ENCODE measurements around the gene TAS1R3.
A peak's percentile ranks its signal among the peaks of the same experiment; 100 is the strongest.

Gene TAS1R3

GRCh38 chr1:1331068-1331965 lies at the start of gene TAS1R3:
TSS of gene TAS1R3 (plus strand) at chr1:1331280. CDS start at chr1:1331346, 66 bp downstream.
- no peak for DNase-seq

DNA sequence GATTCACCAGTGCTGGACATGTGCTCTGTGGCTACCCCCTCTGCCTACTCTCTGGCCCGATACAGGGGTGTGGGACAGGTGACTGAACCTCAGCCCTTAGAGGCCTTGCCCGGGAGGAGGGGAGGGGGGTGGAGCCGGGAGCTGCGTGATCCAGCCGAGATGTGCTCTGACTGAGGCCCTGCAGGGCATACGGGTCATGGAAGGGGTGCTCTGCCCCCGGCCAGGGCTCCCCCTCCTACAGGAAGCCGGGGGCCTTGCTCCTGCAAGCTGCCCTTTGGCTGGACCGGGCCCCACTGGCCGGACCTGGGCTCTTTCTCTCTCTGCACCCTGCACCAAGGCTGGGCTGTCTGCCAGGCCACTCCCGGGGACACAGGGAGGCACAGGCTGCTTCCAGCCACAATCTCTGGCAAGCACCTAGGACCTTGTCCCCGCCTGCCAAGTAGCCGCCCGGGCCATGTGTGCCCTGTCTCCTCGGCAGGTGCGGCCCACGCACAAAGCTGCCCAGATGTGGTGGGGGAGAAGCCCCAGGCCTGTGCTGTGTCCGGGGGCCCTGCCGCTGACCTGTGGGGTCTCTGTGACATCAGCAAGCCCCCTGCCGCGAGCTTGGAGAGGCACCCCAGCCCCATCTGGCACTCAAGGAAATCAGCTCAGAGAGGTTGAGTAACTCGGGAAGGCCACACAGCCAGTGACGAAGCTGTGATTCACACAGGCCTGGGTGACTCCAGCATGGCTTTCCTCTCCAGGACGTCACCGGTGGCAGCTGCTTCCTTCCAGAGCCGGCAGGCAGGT lies 49.4 kb upstream of the TAS1R3 start:
- no peak for DNase-seq

DNA sequence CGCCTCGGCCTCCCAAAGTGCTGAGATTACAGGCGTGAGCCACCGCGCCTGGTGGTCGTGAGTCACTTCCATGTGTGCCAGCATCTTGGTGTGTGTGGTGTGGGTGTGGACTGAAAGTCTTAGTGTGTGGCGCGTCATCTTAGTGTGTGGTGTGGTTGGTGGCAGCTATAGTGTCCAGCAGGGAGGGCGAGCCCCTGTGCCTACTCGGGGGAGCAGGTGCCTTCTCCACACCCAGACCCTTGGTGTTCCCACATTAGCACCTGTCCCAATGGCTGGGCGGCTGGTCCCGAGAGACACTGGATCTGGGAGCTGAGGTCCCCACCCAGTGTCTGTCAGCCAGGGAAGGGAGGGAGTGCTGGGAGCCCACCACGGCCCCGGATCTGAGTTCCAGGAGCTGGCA lies 48.1 kb upstream of the TAS1R3 start:
- DNase-seq = no peak

- DNase-seq = no peak
These were observed 47.3 kb upstream of the TAS1R3 start for GRCh38 chr1:1283821-1284220.

- DNase-seq = no peak
These were observed 46.6 kb upstream of the TAS1R3 start for GRCh38 chr1:1284221-1285101.

DNA sequence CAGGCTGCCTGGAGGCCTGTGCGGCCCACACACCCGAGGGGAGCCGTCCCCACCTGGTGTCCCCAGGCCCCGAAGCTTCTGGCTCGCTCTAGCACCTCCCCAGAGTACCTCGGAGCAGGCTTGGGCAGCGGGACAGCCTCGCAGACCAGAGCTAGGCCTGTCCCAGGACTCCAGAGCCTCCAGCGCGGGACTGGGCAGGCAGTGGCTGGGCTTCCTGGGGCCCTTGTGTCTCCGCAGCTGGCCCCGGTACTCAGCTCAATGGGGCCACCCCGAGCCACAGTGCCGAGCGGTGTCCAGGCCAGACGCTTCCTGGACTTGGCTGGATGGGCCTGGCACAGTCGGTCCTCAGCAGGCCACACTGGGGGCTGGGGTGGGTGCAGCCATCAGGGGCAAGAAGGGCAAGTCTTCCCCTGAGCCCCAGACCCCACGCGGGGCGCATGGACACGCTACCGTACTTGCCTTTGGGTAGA lies 45.9 kb upstream of the TAS1R3 start:
- DNase-seq = no peak

GRCh38 chr1:1285611-1286311 lies 45.3 kb upstream of the TAS1R3 start:
- no peak for DNase-seq

- DNase-seq = no peak
These were observed 44.5 kb upstream of the TAS1R3 start for GRCh38 chr1:1286313-1287261.

DNA sequence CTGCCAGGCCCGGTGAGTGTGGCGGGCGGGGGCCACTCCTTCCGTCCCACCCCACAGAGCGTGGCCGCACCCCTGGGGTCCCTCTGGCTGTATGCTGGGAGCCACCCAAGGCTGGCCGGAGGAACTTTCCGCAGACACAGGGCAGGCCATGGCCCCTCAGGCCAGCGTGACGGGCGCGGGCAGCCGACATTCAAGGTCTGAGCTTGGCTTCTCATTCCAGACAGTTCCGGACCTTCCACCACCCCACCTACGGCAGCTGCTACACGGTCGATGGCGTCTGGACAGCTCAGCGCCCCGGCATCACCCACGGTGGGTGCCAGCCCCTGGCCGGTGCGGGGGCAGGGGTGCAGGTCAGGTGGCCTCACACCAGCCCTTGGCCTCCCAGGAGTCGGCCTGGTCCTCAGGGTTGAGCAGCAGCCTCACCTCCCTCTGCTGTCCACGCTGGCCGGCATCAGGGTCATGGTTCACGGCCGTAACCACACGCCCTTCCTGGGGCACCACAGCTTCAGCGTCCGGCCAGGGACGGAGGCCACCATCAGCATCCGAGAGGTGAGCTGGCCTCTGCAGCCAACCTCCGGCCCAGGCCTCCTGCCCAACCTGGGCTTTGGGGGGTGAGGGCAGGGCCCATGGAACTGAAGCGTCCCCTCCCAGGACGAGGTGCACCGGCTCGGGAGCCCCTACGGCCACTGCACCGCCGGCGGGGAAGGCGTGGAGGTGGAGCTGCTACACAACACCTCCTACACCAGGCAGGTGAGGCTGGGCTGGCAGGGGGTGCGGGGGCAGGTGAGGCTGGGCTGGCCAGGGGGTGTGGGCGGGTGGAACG lies 43.6 kb upstream of the TAS1R3 start:
- no peak for DNase-seq

- peak; percentile 59 to 76 for DNase-seq
These were observed 40.8 kb upstream of the TAS1R3 start for GRCh38 chr1:1290238-1290731.

- DNase-seq = no peak
These were observed 40.0 kb upstream of the TAS1R3 start for GRCh38 chr1:1291023-1291528.

- DNase-seq = peak; percentile 61 to 73
These were observed 39.3 kb upstream of the TAS1R3 start for GRCh38 chr1:1291548-1292441.

DNA sequence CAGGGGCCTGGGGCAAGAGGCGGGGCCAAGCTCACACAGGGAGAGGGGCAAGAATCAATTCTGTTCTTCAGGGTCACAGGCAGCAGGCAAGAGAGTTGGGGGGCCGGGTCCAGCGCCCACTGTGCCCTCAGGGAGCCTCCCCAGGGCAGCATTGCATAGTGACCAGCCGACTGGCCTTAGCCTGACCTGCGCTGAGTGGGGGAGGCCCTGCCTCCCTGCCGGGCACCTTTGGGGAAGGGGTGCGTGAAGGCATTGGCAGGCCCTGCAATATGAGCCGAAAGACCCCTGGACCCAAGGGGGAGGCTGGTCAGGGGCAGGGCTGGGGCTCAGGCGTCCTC lies 38.7 kb upstream of the TAS1R3 start:
- DNase-seq = no peak

DNA sequence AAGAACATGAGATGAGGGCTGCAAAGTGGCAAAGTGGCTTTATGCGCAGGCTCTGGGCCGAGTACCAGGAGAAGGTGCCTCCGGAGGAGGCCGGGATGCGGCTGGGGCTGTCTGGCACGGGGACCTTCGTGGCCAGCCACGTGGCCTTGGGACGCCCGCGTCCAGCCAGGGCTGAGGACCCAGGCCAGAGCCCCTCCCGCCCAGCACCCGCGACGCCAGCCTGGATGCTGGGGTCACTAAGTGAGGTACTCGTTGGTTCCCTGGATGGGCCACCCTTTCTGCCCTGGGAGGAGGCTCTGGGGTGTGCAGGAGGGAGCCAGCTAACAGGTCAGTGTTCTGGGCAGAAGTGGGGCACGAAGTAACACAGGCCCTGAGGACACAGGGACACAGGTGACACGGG lies 38.2 kb upstream of the TAS1R3 start:
- no peak for DNase-seq

DNA sequence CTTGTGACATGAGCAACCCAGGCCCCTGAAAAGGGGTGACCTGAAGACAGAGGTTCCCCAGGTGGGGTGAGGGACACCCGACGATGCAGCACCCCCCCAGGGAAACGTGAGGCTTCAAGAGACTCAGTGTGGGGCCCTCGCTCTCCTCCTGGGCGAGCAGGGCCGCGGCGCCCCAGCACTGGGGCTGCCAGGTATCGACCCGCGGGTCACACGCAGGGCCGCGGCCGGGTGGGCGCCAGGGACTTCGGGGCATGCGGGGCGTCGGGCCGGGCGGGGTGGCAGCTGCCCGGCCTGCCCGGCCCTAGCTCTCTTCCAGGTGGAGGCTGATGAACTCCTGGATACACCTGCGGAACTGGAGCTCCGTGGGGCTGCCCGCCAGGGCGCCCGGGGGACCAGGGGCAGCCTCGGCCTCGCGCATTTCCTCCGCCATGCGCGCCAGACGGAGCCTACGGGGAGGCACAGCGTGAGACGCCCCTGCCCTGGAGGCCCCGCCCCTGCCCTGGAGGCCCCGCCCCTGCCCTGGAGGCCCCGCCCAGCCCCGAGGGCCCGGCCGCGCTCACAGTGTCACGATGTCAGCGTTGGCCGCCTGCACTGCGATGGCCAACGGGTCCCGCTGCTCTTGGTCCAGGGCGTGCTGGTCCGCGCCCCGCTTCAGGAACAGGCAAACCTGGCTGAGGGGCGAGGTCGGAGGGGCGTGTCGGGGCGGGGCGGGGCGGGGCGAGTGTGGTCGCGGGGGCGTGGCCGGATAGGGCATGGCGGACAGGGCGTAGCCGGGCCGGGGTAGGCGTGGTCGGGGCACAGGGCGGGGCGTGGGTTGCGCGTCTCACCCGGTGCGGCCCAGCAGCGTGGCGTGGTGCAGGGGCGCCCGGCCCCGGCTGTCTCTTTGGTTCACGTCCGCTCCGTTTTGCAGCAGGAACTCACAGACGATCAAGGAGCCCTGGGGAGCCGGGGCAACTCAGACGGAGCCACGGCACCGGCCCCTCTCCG lies 37.5 kb upstream of the TAS1R3 start:
- no peak for DNase-seq

DNA sequence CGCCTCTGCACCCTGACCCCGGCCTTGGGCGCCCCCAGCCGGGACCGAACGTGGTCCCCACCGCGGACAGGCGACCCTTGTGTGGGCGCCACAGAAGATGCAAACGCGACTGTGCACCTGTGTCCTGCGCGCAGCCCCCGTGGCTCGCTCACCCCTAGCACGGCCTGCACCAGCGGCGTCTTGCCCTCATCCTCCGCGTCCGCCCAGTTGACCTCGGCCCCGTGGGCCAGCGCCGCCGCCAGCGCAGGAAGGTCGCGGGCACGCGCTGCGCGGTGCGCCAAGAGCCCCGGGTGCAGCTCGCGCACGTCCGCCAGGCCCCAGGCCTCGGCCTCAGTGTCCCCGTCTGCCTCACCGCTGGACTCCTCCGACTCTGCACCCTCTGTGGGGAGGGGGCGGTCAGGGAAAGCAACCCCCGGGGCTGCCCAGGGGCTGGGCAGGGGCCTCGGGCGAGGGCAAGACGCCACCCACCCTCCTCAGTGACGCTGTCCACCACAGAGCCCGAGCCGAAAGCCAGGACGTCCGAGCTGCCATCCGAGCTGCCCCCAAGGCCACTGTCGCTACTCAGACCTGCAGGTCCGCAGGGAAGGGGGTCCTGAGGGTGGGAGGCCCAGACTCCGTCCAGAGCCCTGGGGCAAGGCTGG lies 36.7 kb upstream of the TAS1R3 start:
- DNase-seq = no peak

Data from CD4-positive, alpha-beta T cell treated with Interleukin-1 beta for 1 hour (primary cell).